Tibial artery (tissue), 4 donors: ENCODE data around the gene GALP.
"Not testable (repeated sequence)": the region's sequence is repeated elsewhere in the genome, so short reads cannot be mapped to it uniquely, and the experiment has no call there.

ENCODE experiments used
- DNase-seq, 2 donors: peaks; one replicate each; pipeline ENCODE4 v3.0.0-alpha.2; 2019
- H3K27ac ChIP-seq, 2 donors: fragments of 200-600 bp; sonication (generic) in 1 of 2; 1 replicate in 1 of 2; 2 replicates in 1 of 2; pipeline ENCODE4 v1.5.1; 2018 to 2019; ENCODE audit warnings: mild to moderate bottlenecking in 1 of 2
- H3K27me3 ChIP-seq, 2 donors: fragments of 200-600 bp; sonication (generic) in 1 of 2; one replicate each; pipeline versions ENCODE4 v1.5.1 to v1.6.0; 2016 to 2019
- H3K36me3 ChIP-seq, 3 donors: fragments of 200-600 bp; sonication (generic) in 2 of 3; one replicate each; pipeline ENCODE4 v1.5.1; 2016 to 2019; ENCODE audit warnings: mild to moderate bottlenecking in 2 of 3
- H3K4me1 ChIP-seq, 4 donors: fragments of 200-600 bp; sonication (generic) in 2 of 4; 1 replicate in 3 of 4; 2 replicates in 1 of 4; pipeline ENCODE4 v1.5.1; 2016 to 2019
- H3K4me3 ChIP-seq, 2 donors: fragments of 200-600 bp; sonication (generic) in 1 of 2; 1 replicate in 1 of 2; 2 replicates in 1 of 2; pipeline ENCODE4 v1.5.1; 2018 to 2019; ENCODE audit warnings: mild to moderate bottlenecking in 2 of 2
- H3K9me3 ChIP-seq, 3 donors: fragments of 200-600 bp; sonication (generic) in 1 of 3; one replicate each; pipeline ENCODE4 v1.5.1; 2016 to 2019
- CTCF ChIP-seq, 2 experiments: fragments of 200-600 bp in 1 of 2; fragments of 450-650 bp in 1 of 2; IDR thresholded peaks; one replicate each; pipeline ENCODE4 v1.5.1; 2017 to 2019; ENCODE audit warnings: antibody characterized with exemption in 2 of 2, mild to moderate bottlenecking in 1 of 2, moderate library complexity in 1 of 2
- intact Hi-C: fragments of 100-400 bp; cut with DNase I; formaldehyde crosslinking; loops from one replicate; pipeline ENCODE4 v1.15.0; 2023; ENCODE audit warnings: low total_unique reads

GALP gene

GRCh38 chr19:56177564-56178243, 1.9 kb downstream of the GALP start:
- Histone ChIP-seq H3K36me3 (no peaks in the 10 kb centered on the region), H3K4me3 (no peak overlapping the region), H3K27ac (no peak overlapping the region), H3K4me1 (no peaks in the 10 kb centered on the region), H3K9me3 (no peaks in the 10 kb centered on the region), H3K27me3 (peaks cover 0 to 31% of the 10 kb centered on the region in 2 donors)
- DNase-seq = no peak
- intact Hi-C loops = no loop called here
- TF ChIP-seq CTCF (IDR thresholded peaks at IDR 0.05) = no peak

- no peak for TF ChIP-seq CTCF (IDR thresholded peaks at IDR 0.05)
- no peaks in the 10 kb centered on the region for H3K4me1 ChIP-seq
- H3K4me3 ChIP-seq = no peak overlapping the region
- no peaks in the 10 kb centered on the region for H3K36me3 ChIP-seq
- intact Hi-C loops = no loop called here
- H3K27me3 ChIP-seq = no peaks in the 10 kb centered on the region
- DNase-seq = no peak
- no peak overlapping the region for H3K27ac ChIP-seq
- no peaks in the 10 kb centered on the region for H3K9me3 ChIP-seq
These were observed 14.0 kb downstream of the GALP start for GRCh38 chr19:56189785-56190184.

- H3K27me3 ChIP-seq = no peaks in the 10 kb centered on the region
These were observed 15.3 kb downstream of the GALP start for GRCh38 chr19:56191115-56191514.

GRCh38 chr19:56191711-56192110, 15.9 kb downstream of the GALP start:
- no peaks in the 10 kb centered on the region for H3K27me3 ChIP-seq
- H3K9me3 ChIP-seq = no peaks in the 10 kb centered on the region
- H3K4me1 ChIP-seq = no peaks in the 10 kb centered on the region
- intact Hi-C loops = no loop called here
- H3K36me3 ChIP-seq = no peaks in the 10 kb centered on the region
- no peak for TF ChIP-seq CTCF (IDR thresholded peaks at IDR 0.05)
- no peak overlapping the region for H3K4me3 ChIP-seq
- H3K27ac ChIP-seq = no peak overlapping the region
- no peak for DNase-seq

More at GRCh38 chr19:56191115-56191514, 15.3 kb downstream of the GALP start:
- DNase-seq = no peak
- Histone ChIP-seq H3K36me3 (no peaks in the 10 kb centered on the region), H3K4me1 (no peaks in the 10 kb centered on the region), H3K4me3 (no peak overlapping the region), H3K9me3 (no peaks in the 10 kb centered on the region), H3K27ac (no peak overlapping the region)
- TF ChIP-seq CTCF (IDR thresholded peaks at IDR 0.05) = no peak
- intact Hi-C loops = no loop called here

- no peak for DNase-seq
- H3K36me3 ChIP-seq = no peaks in the 10 kb centered on the region
- no peaks in the 10 kb centered on the region for H3K9me3 ChIP-seq
- intact Hi-C loops = no loop called here
- no peak overlapping the region for H3K4me3 ChIP-seq
- no peaks in the 10 kb centered on the region for H3K27me3 ChIP-seq
- TF ChIP-seq CTCF (IDR thresholded peaks at IDR 0.05) = no peak
- H3K4me1 ChIP-seq = no peaks in the 10 kb centered on the region
- H3K27ac ChIP-seq = no peak overlapping the region
These were observed 18.3 kb downstream of the GALP start for GRCh38 chr19:56193981-56194640.

- H3K27ac ChIP-seq, H3K36me3 ChIP-seq, H3K4me1 ChIP-seq, H3K4me3 ChIP-seq, intact Hi-C loops, DNase-seq, H3K9me3 ChIP-seq, H3K27me3 ChIP-seq: not testable (repeated sequence)
These were observed 21.8 kb downstream of the GALP start, which contains the start of gene ZSCAN5B for GRCh38 chr19:56197646-56198045. TSS of gene ZSCAN5B (minus strand) at chr19:56197783. CDS start at chr19:56193052, 4,731 bp downstream.
